Measurements from ENCODE around the gene DLG2.

DLG2 gene

GRCh38 chr11:84837402-84838069 is 789.6 kb downstream of the DLG2 start:
- H3K4me1 Mint-ChIP-seq, result peaks cover 15% of the 10 kb centered on the region
- no peak overlapping the region for H3K27ac Mint-ChIP-seq
- TF ChIP-seq, protein P1, sequence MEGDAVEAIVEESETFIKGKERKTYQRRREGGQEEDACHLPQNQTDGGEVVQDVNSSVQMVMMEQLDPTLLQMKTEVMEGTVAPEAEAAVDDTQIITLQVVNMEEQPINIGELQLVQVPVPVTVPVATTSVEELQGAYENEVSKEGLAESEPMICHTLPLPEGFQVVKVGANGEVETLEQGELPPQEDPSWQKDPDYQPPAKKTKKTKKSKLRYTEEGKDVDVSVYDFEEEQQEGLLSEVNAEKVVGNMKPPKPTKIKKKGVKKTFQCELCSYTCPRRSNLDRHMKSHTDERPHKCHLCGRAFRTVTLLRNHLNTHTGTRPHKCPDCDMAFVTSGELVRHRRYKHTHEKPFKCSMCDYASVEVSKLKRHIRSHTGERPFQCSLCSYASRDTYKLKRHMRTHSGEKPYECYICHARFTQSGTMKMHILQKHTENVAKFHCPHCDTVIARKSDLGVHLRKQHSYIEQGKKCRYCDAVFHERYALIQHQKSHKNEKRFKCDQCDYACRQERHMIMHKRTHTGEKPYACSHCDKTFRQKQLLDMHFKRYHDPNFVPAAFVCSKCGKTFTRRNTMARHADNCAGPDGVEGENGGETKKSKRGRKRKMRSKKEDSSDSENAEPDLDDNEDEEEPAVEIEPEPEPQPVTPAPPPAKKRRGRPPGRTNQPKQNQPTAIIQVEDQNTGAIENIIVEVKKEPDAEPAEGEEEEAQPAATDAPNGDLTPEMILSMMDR (IDR thresholded peaks at IDR 0.05), result no peak
- H3K4me3 Mint-ChIP-seq, result no peak overlapping the region
- peaks cover 13% of the 10 kb centered on the region for H3K9me3 Mint-ChIP-seq
- peaks cover 3% of the 10 kb centered on the region for H3K27me3 Mint-ChIP-seq (ENCODE audit: low read depth, poor library complexity)
- no peak for DNase-seq
- H3K36me3 Mint-ChIP-seq (ENCODE audit: low read depth), result no peaks in the 10 kb centered on the region

GRCh38 chr11:84836371-84836770 is 790.8 kb downstream of the DLG2 start:
- no peaks in the 10 kb centered on the region for H3K36me3 Mint-ChIP-seq (ENCODE audit: low read depth)
- no peak for DNase-seq
- H3K9me3 Mint-ChIP-seq, result peaks cover 13% of the 10 kb centered on the region
- no peak overlapping the region for H3K27ac Mint-ChIP-seq
- TF ChIP-seq, protein P1 (IDR thresholded peaks at IDR 0.05), result no peak
- H3K27me3 Mint-ChIP-seq (ENCODE audit: low read depth, poor library complexity), result no peaks in the 10 kb centered on the region
- no peak overlapping the region for H3K4me3 Mint-ChIP-seq
- peaks cover 27% of the 10 kb centered on the region for H3K4me1 Mint-ChIP-seq

GRCh38 chr11:84833488-84834088 is 793.6 kb downstream of the DLG2 start:
- Mint-ChIP-seq H3K4me1 (peaks cover 41% of the 10 kb centered on the region), H3K27me3 (ENCODE audit: low read depth, poor library complexity) (no peaks in the 10 kb centered on the region), H3K36me3 (ENCODE audit: low read depth) (no peaks in the 10 kb centered on the region), H3K9me3 (no peaks in the 10 kb centered on the region), H3K27ac (no peak overlapping the region), H3K4me3 (no peak overlapping the region)
- TF ChIP-seq, protein P1 (IDR thresholded peaks at IDR 0.05), result no peak
- no peak for DNase-seq

- H3K9me3 Mint-ChIP-seq, result no peaks in the 10 kb centered on the region
- peaks cover 48% of the 10 kb centered on the region for H3K4me1 Mint-ChIP-seq
Observed at GRCh38 chr11:84830372-84830771, 796.8 kb downstream of the DLG2 start.

GRCh38 chr11:84829162-84829561 is 798.0 kb downstream of the DLG2 start:
- Mint-ChIP-seq H3K9me3 (no peaks in the 10 kb centered on the region), H3K4me3 (no peak overlapping the region), H3K27me3 (ENCODE audit: low read depth, poor library complexity) (peaks cover 2% of the 10 kb centered on the region), H3K27ac (no peak overlapping the region), H3K36me3 (ENCODE audit: low read depth) (no peaks in the 10 kb centered on the region), H3K4me1 (peaks cover 50% of the 10 kb centered on the region)
- TF ChIP-seq, protein P1 (IDR thresholded peaks at IDR 0.05), result no peak
- DNase-seq, result no peak

More at GRCh38 chr11:84830372-84830771, 796.8 kb downstream of the DLG2 start:
- Mint-ChIP-seq H3K36me3 (ENCODE audit: low read depth) (no peaks in the 10 kb centered on the region), H3K27me3 (ENCODE audit: low read depth, poor library complexity) (peaks cover 2% of the 10 kb centered on the region), H3K27ac (no peak overlapping the region), H3K4me3 (no peak overlapping the region)
- TF ChIP-seq, protein P1 (IDR thresholded peaks at IDR 0.05), result no peak
- no peak for DNase-seq

- Mint-ChIP-seq H3K36me3 (ENCODE audit: low read depth) (no peaks in the 10 kb centered on the region), H3K9me3 (no peaks in the 10 kb centered on the region), H3K27ac (no peak overlapping the region), H3K27me3 (ENCODE audit: low read depth, poor library complexity) (peaks cover 2% of the 10 kb centered on the region), H3K4me1 (peaks cover 49% of the 10 kb centered on the region), H3K4me3 (no peak overlapping the region)
- DNase-seq, result no peak
- TF ChIP-seq, protein P1 (IDR thresholded peaks at IDR 0.05), result no peak
Observed at GRCh38 chr11:84828616-84829015, 798.5 kb downstream of the DLG2 start.

Measured in nephron progenitor cell (in vitro differentiated cells).